Neutrophil (primary cell): ENCODE measurements around the gene FADS2.
A peak's percentile ranks its signal among the peaks of the same experiment; 100 is the strongest.

ENCODE experiments used
- H3K27ac ChIP-seq: fragments of 200-600 bp; sonication (generic); 2 replicates; pipeline ENCODE4 v1.5.1; 2016; ENCODE audit warnings: mild to moderate bottlenecking, moderate library complexity
- H3K27me3 ChIP-seq: fragments of 200-600 bp; sonication (generic); 2 replicates; pipeline ENCODE4 v1.6.0; 2016; ENCODE audit warnings: mild to moderate bottlenecking
- H3K36me3 ChIP-seq: fragments of 200-600 bp; sonication (generic); 2 replicates; pipeline ENCODE4 v1.5.1; 2017
- H3K4me1 ChIP-seq, 2 experiments: fragments of 200-600 bp in 1 of 2; sonication (generic) in 1 of 2; 1 replicate in 1 of 2; 2 replicates in 1 of 2; pipeline versions ENCODE4 v1.5.1 to v1.6.1; 2013 to 2016; ENCODE audit warnings: low read depth in 1 of 2, low read length in 1 of 2, mild to moderate bottlenecking in 1 of 2, moderate library complexity in 1 of 2; ENCODE audit not compliant: control insufficient read depth in 1 of 2, insufficient read depth in 1 of 2
- H3K4me3 ChIP-seq, 2 experiments: fragments of 200-600 bp in 1 of 2; sonication (generic) in 1 of 2; 1 replicate in 1 of 2; 2 replicates in 1 of 2; pipeline ENCODE4 v1.5.1; 2013 to 2016; ENCODE audit warnings: low read depth in 1 of 2, low read length in 1 of 2, mild to moderate bottlenecking in 1 of 2, moderate library complexity in 1 of 2
- H3K9me3 ChIP-seq: fragments of 200-600 bp; sonication (generic); 2 replicates; pipeline ENCODE4 v1.5.1; 2016
- CTCF ChIP-seq: fragments of 200-600 bp; sonication (generic); IDR thresholded peaks from 2 replicates; pipeline ENCODE4 v1.5.1; 2016; ENCODE audit warnings: antibody characterized with exemption

Gene FADS2

DNA sequence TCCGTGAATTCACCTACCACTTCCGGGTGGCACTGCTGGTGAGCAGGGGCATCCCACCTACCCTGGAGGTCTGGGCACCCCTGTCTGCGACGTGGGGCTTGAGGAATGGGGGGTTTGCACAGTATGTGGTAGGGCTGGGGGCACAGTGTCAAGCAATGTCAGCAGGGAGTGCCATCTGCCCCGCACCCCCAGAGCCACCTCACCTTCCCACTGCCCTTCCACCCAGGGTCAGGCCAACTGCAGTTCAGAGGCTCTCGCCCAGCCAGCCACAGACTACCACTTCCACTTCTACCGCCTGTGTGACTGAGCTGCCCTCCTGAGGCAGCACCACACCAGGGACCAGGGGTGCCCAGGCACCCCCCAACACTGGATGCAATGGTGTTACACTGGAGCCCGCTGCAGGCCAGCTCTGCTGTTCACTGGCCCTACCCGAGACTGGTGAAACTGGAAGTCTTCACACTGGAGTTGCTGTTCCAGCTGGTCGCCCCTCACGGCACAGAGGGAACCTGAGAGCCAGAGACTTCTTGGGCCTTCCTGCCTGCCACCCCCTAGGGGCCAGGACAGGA is 42.2 kb upstream of the FADS2 start:
- no peak for TF ChIP-seq CTCF
- H3K9me3 ChIP-seq, result no peaks in the 10 kb centered on the region
- H3K4me1 ChIP-seq, result no peaks in the 10 kb centered on the region
- H3K36me3 ChIP-seq, result peaks cover 76% of the 10 kb centered on the region
- no peaks in the 10 kb centered on the region for H3K27me3 ChIP-seq
- H3K4me3 ChIP-seq, result no peak overlapping the region
- H3K27ac ChIP-seq, result no peak overlapping the region

- TF ChIP-seq CTCF, result no peak
- Histone ChIP-seq H3K9me3 (no peaks in the 10 kb centered on the region), H3K27ac (no peak overlapping the region), H3K4me1 (peaks cover 7 to 9% of the 10 kb centered on the region in 2 experiments), H3K36me3 (peaks cover 74% of the 10 kb centered on the region), H3K4me3 (no peak overlapping the region), H3K27me3 (no peaks in the 10 kb centered on the region)
These were observed 40.1 kb upstream of the FADS2 start for GRCh38 chr11:61787928-61788491.

DNA sequence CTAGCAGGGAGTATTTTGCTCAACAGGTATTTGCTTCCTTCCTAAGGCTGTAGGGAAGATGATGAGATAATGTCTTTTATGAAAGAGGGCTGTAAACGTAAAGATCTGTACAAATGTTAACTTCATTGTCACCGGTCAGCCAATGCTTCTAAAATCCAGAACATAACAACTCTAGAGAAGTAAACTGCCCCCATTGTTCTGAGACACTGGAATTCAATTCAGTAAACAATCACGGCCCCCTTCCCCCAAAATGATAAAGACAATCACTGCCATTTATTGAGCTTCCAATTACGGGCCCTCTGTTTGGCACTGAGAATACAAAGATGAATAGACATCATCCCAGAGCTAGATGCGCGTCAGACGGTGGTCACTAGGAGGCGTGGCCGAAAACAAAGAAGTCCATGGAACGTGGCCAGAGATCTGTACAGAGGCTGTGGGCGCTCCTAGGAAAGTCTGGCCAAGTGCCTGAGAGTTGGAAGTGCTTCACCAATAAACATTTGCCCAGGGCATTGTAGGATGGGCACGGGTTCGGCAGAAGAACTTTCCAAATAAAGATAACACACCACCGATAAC is 36.3 kb upstream of the FADS2 start:
- Histone ChIP-seq H3K36me3 (peaks cover 36% of the 10 kb centered on the region), H3K4me1 (peaks cover 15 to 18% of the 10 kb centered on the region in 2 experiments)
- TF ChIP-seq CTCF, result no peak

DNA sequence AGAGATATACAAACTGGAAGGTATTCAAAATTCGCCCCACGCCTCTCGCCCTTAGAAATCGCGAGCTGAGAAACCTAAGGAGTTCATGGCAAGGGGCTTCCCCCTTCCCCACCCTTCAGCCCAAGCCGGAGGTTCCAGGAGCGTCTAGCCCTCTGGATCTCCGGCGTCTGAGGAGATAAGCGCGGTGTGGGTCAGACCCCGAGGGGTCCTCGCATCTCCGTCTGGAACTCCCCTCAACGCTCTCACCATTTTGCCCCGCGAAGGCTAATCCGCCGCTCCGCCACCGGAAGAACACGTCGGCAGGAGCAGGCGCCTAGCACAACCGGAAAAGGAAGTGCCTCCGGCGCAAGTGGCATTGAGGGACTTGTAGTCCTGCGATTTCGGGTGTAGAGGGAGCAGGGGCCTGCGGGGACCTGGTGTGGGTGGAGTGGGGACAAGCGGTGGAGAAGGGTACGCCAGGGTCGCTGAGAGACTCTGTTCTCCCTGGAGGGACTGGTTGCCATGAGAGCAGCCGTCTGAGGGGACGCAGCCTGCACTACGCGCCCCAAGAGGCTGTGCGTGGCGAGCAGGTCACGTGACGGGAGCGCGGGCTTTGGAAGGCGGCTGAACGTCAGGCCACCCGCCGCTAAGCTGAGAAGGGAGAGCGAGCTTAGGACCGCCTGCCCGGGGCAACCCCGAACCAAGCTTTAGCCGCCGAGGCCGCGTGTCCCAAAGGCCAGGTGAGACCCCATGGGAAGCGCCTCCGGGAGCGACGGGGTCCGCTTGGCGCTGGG is 35.6 kb upstream of the FADS2 start, which contains the start of the genes FEN1 and TMEM258:
Gene FEN1, plus strand, starts transcription at position 602 of the 773 bp plus-strand sequence. CDS start 2,451 bp downstream, outside the sequence.
Gene TMEM258, minus strand, starts transcription at position 290 of the 773 bp plus-strand sequence. Its CDS starts 41 bp downstream, at position 249.
- H3K4me3 ChIP-seq, result peak within 1 kb of the TSS; percentile 73 to 89
- peak within 1 kb of the TSS; percentile 94 for H3K27ac ChIP-seq
- peak; percentile 57 for TF ChIP-seq CTCF
- peaks cover 15 to 18% of the 10 kb centered on the region in 2 experiments for H3K4me1 ChIP-seq
- no peaks in the 10 kb centered on the region for H3K9me3 ChIP-seq
- H3K27me3 ChIP-seq, result no peaks in the 10 kb centered on the region
- H3K36me3 ChIP-seq, result peaks cover 29% of the 10 kb centered on the region

More for the DNA sequence above, 36.3 kb upstream of the FADS2 start:
- Histone ChIP-seq H3K9me3 (no peaks in the 10 kb centered on the region), H3K4me3 (peak overlapping the region; percentile 73 to 89), H3K27ac (peak overlapping the region; percentile 94), H3K27me3 (no peaks in the 10 kb centered on the region)

DNA sequence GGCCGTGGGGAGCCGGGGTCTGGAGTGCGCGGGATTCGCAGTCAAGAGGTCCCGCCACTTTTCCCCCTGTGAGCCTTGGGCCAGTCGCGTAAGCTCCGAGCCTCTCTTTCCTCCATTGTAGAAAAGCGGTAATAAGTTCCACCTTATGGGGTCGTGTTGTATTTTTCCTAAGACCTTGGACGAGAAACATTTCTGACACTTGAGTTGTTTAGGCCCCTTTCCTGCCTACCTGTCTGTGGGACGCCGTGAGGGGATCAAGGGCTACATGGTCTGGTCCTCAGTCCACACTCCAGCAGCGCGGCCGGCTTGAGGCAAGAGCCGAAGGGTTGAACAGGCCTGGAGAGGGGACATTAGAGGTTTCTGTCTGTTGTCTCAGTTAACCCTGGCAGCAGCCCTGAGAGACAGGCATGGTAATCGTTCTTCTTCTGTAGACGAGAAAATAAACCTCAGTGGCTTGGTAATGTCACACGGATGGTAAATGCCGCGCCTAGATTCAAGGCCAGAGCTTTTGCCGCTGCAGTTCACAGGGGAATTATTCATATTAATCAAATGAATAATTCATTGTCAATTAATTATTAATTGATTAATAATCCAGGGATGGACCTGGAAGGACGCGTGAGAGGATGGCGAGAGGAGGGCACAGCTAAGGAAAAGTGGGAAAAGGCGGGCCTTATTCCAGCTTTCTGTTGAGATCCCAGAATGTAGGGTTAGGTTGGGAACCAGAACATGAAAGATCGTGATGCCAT is 34.8 kb upstream of the FADS2 start:
- Histone ChIP-seq H3K4me3 (peak overlapping the region; percentile 73 to 89), H3K36me3 (peaks cover 22% of the 10 kb centered on the region), H3K27me3 (no peaks in the 10 kb centered on the region), H3K4me1 (peaks cover 15 to 18% of the 10 kb centered on the region in 2 experiments), H3K9me3 (no peaks in the 10 kb centered on the region), H3K27ac (peak overlapping the region; percentile 94)
- TF ChIP-seq CTCF, result no peak
